Left cardiac atrium (tissue), 4 donors: ENCODE measurements around the gene THUMPD2. TPM values are rescaled to one million over a fixed set of nuclear protein-coding genes. Genes with fewer than 3 reads are reported as not detected.
A peak's percentile ranks its signal among the peaks of the same experiment; 100 is the strongest.
"Not testable (repeated sequence)": the region's sequence is repeated elsewhere in the genome, so short reads cannot be mapped to it uniquely, and the experiment has no call there.

ENCODE experiments used
- ATAC-seq, 2 donors: fragments of 200-7000 bp; cut with Tn5 transposase; one replicate each; pipeline ENCODE4 v1.9.1; 2020; ENCODE audit warnings: mild to moderate bottlenecking in 2 of 2, moderate library complexity in 2 of 2
- DNase-seq: peaks from one replicate; pipeline ENCODE4 v3.0.0-alpha.2; 2020
- intact Hi-C, 2 donors: fragments of 100-400 bp; cut with DNase I; formaldehyde crosslinking; loops; one replicate each; pipeline versions ENCODE4 v1.14.1 to v1.15.1; 2022 to 2023
- total RNA-seq, 2 donors: library from RNA; stranded (reverse); fragmentation: NEBNext Ultra II Directional; extraction: Animal tissue kit (Norgen Biotek cat#: 25700); gene quantifications; one replicate each; pipeline ENCODE4 v1.2.1, GENCODE V29; 2021
- donor health status: DM: no; HTN: yes; CAD: no.
- donor health status: DM: no; HTN: yes; CAD: no; lungs with severe emphysema.
- donor health status: DM: yes; HTN: yes; CAD: no.
- donor health status: Dilated cardiomyopathy.

Gene THUMPD2
- total RNA-seq, 2 donors from 2014 or later: 8.5 to 8.7 TPM

- ATAC-seq: peak in 1 of 2 donors; percentile 29
Observed at GRCh38 chr2:39772086-39772811, 6.8 kb downstream of the THUMPD2 start.

GRCh38 chr2:39762448-39762847 is 16.6 kb downstream of the THUMPD2 start:
- ATAC-seq (no peak), DNase-seq (no peak)
- intact Hi-C loops: no loop called here

More at GRCh38 chr2:39772086-39772811, 6.8 kb downstream of the THUMPD2 start:
- intact Hi-C loops: no loop called here
- no peak for DNase-seq

GRCh38 chr2:39757156-39757555 is 21.9 kb downstream of the THUMPD2 start:
- no peak for ATAC-seq
- DNase-seq: no peak
- intact Hi-C loops: no loop called here

GRCh38 chr2:39755466-39755865 is 23.6 kb downstream of the THUMPD2 start:
- intact Hi-C loops: no loop called here
- DNase-seq: no peak
- ATAC-seq: no peak

GRCh38 chr2:39743269-39743776 is 35.7 kb downstream of the THUMPD2 start:
- no peak for ATAC-seq
- intact Hi-C loops: no loop called here
- no peak for DNase-seq

- DNase-seq (no peak), ATAC-seq (peak in 1 of 2 donors; percentile 16)
- intact Hi-C loops: no loop called here
Observed at GRCh38 chr2:39741871-39742270, 37.2 kb downstream of the THUMPD2 start.

GRCh38 chr2:39739386-39739785 is 39.7 kb downstream of the THUMPD2 start:
- intact Hi-C loops: no loop called here
- no peak for ATAC-seq

GRCh38 chr2:39738936-39739335 is 40.1 kb downstream of the THUMPD2 start:
- intact Hi-C loops: no loop called here
- no peak for ATAC-seq
- no peak for DNase-seq

More at GRCh38 chr2:39739386-39739785, 39.7 kb downstream of the THUMPD2 start:
- no peak for DNase-seq

GRCh38 chr2:39737661-39738060 is 41.4 kb downstream of the THUMPD2 start:
- peak; percentile 30 for DNase-seq

GRCh38 chr2:39736640-39737039 is 42.4 kb downstream of the THUMPD2 start:
- peak in 1 of 2 donors; percentile 71 for ATAC-seq
- intact Hi-C loops: no loop called here
- DNase-seq: no peak

More at GRCh38 chr2:39737661-39738060, 41.4 kb downstream of the THUMPD2 start:
- intact Hi-C loops: no loop called here
- ATAC-seq: peak; percentile 62 to 83

GRCh38 chr2:39735648-39736047 is 43.4 kb downstream of the THUMPD2 start:
- DNase-seq (no peak), ATAC-seq (no peak)
- intact Hi-C loops: no loop called here

- intact Hi-C loops: no loop called here
- DNase-seq: no peak
- no peak for ATAC-seq
Observed at GRCh38 chr2:39734445-39734844, 44.6 kb downstream of the THUMPD2 start.

- intact Hi-C loops: no loop called here
- DNase-seq (no peak), ATAC-seq (no peak)
Observed at GRCh38 chr2:39733070-39733674, 45.9 kb downstream of the THUMPD2 start.

GRCh38 chr2:39732482-39732881 is 46.6 kb downstream of the THUMPD2 start:
- no peak for ATAC-seq
- intact Hi-C loops: no loop called here
- no peak for DNase-seq

GRCh38 chr2:39731546-39731945 is 47.5 kb downstream of the THUMPD2 start:
- no peak for DNase-seq
- intact Hi-C loops: no loop called here
- ATAC-seq: no peak

GRCh38 chr2:39730685-39731302 is 48.3 kb downstream of the THUMPD2 start:
- DNase-seq: no peak
- intact Hi-C loops: no loop called here
- peak in 1 of 2 donors; percentile 50 for ATAC-seq

- intact Hi-C loops: no loop called here
- no peak for DNase-seq
- ATAC-seq: no peak
Observed at GRCh38 chr2:39730276-39730675, 48.8 kb downstream of the THUMPD2 start.

GRCh38 chr2:39728941-39729351 is 50.1 kb downstream of the THUMPD2 start:
- peak; percentile 39 for DNase-seq
- peak in 1 of 2 donors; percentile 28 for ATAC-seq
- intact Hi-C loops: no loop called here

- intact Hi-C loops, DNase-seq, ATAC-seq: not testable (repeated sequence)
Observed at GRCh38 chr2:39728085-39728484, 51.0 kb downstream of the THUMPD2 start.

GRCh38 chr2:39725401-39725800 is 53.7 kb downstream of the THUMPD2 start:
- no peak for DNase-seq
- intact Hi-C loops: no loop called here
- no peak for ATAC-seq
